Type B pancreatic cell (in vitro differentiated cells): ENCODE measurements around the gene SIMC1. TPM values are rescaled to one million over a fixed set of nuclear protein-coding genes. Genes with fewer than 3 reads are reported as not detected.

ENCODE experiments used
- DNase-seq: peaks from one replicate; pipeline ENCODE4 v3.0.0; 2021; ENCODE audit warnings: mixed read lengths; ENCODE audit not compliant: unreplicated experiment; ENCODE audit errors: extremely low spot score
- H3K27ac Mint-ChIP-seq: 2 replicates; pipeline ENCODE4 v1.8.0; 2021; ENCODE audit warnings: mild to moderate bottlenecking, mixed read lengths
- H3K27me3 Mint-ChIP-seq: 2 replicates; pipeline ENCODE4 v1.8.0; 2021; ENCODE audit warnings: mixed read lengths
- H3K36me3 Mint-ChIP-seq: 2 replicates; pipeline ENCODE4 v1.8.0; 2021; ENCODE audit warnings: mixed read lengths
- H3K4me1 Mint-ChIP-seq: one replicate; pipeline ENCODE4 v1.8.0; 2021; ENCODE audit warnings: mixed read lengths; ENCODE audit not compliant: unreplicated experiment
- H3K4me3 Mint-ChIP-seq: 2 replicates; pipeline ENCODE4 v1.8.0; 2021; ENCODE audit warnings: mild to moderate bottlenecking, mixed read lengths
- H3K9me3 Mint-ChIP-seq: 2 replicates; pipeline ENCODE4 v1.8.0; 2021; ENCODE audit warnings: mixed read lengths
- total RNA-seq: library from RNA; stranded (reverse); gene quantifications from 2 replicates; pipeline ENCODE4 v1.2.1, GENCODE V29; 2021; ENCODE audit warnings: low replicate concordance
- TF ChIP-seq, protein P1 (sequence below): fragments of 200-600 bp; sonication (generic); conservative IDR thresholded peaks from 2 replicates; pipeline ENCODE4 v1.5.0; 2021; ENCODE audit warnings: antibody characterized with exemption, mild to moderate bottlenecking

Gene SIMC1
- total RNA-seq, 1 donor from 2014 or later = 34.0 TPM

DNA sequence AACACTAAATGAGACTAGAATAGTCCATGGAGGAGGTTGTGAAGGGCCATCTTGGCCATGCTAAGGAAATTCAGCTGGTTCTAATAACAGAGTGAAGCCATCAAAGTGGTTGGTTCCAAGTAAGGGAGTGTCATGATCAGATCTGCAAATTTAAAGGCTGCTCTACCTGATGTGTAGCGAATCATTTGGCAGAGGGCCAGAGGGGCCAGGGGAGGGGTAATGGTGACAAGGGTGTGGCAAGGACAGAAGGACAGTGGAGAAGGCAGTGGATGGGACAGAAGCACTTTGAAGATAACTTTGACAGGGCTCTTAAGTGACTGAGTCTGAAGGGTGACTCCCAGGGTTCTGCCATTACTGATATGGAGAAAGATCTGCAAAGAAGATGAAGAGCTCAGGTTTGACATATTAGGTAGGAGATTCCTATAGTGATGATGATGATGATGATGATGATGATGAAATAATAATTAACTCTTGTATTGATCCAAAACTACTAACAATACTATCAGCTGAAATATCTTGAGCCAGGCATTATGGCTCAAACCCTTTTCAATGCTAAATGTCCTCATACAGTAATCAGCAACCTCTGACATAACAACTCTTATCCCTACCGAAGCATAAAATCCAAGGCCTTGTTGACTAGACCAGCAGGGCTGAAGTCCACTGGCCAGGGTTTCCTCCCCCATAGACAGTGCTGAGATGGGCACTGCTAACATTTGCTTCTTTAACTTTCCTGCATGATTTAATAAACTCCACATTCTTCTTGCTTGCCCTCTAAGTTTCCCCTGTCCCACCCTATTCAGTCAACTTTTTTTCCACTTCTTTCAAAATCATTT, 103.3 kb downstream of the SIMC1 start:
- no peaks in the 10 kb centered on the region for H3K9me3 Mint-ChIP-seq
- DNase-seq = no peak
- H3K4me3 Mint-ChIP-seq = no peak overlapping the region
- H3K27ac Mint-ChIP-seq = no peak overlapping the region
- no peaks in the 10 kb centered on the region for H3K27me3 Mint-ChIP-seq
- TF ChIP-seq, protein P1, sequence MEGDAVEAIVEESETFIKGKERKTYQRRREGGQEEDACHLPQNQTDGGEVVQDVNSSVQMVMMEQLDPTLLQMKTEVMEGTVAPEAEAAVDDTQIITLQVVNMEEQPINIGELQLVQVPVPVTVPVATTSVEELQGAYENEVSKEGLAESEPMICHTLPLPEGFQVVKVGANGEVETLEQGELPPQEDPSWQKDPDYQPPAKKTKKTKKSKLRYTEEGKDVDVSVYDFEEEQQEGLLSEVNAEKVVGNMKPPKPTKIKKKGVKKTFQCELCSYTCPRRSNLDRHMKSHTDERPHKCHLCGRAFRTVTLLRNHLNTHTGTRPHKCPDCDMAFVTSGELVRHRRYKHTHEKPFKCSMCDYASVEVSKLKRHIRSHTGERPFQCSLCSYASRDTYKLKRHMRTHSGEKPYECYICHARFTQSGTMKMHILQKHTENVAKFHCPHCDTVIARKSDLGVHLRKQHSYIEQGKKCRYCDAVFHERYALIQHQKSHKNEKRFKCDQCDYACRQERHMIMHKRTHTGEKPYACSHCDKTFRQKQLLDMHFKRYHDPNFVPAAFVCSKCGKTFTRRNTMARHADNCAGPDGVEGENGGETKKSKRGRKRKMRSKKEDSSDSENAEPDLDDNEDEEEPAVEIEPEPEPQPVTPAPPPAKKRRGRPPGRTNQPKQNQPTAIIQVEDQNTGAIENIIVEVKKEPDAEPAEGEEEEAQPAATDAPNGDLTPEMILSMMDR = no peak
- H3K4me1 Mint-ChIP-seq = no peaks in the 10 kb centered on the region
- H3K36me3 Mint-ChIP-seq = peaks cover 28% of the 10 kb centered on the region

DNA sequence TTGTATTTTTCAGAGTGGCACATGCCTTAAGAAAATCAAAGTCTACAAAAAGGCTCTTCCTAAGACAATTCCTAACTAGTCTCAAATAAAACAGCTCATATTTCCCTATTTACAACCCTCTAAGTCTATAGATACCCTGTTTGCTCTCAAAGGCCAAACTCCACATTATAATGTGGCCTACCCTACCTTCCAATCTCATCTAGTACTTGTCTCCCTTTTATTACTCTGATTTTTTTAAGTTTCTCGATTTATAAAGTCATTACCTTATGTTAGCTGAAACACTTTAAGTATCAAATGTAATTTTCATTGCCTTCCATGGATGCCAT, 103.9 kb downstream of the SIMC1 start:
- no peak overlapping the region for H3K27ac Mint-ChIP-seq
- no peaks in the 10 kb centered on the region for H3K4me1 Mint-ChIP-seq
- TF ChIP-seq, protein P1 = no peak
- no peaks in the 10 kb centered on the region for H3K27me3 Mint-ChIP-seq
- H3K4me3 Mint-ChIP-seq = no peak overlapping the region
- DNase-seq = no peak
- H3K36me3 Mint-ChIP-seq = peaks cover 30% of the 10 kb centered on the region
- no peaks in the 10 kb centered on the region for H3K9me3 Mint-ChIP-seq

DNA sequence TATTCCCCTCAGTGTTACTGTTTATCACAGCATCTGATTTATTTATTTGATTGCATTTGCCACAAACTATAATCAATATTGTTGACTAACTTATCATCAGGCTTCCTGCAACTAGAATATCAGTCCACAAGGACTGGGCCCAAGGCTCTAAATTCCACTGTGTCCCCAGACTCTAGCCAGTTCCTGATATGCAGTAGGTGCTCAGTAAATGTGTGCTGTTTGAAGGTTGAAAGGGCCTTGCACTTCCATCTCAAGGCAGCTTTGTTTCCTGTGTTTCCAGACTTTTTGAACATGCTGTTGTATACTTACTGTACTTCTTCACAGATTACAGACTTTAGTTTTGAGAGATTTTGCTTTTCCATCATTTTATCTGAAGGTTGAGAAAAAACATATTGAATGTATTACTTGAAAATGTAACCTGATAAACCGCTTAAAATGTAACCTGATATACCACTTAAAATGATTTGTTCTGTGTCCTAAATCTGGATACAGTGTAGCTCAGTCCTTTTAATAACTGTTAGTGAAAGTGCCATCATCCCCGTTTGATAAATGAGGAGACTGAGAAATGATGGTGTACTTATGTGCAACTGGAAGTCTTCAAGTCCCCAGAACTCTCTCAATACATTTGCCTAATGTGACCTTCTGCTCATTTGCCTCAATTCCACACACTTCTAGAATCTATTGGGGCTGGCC, 104.7 kb downstream of the SIMC1 start:
- Mint-ChIP-seq H3K27ac (no peak overlapping the region), H3K4me3 (no peak overlapping the region), H3K36me3 (peaks cover 31% of the 10 kb centered on the region), H3K4me1 (no peaks in the 10 kb centered on the region), H3K27me3 (no peaks in the 10 kb centered on the region), H3K9me3 (no peaks in the 10 kb centered on the region)
- TF ChIP-seq, protein P1 = no peak
- DNase-seq = no peak

DNA sequence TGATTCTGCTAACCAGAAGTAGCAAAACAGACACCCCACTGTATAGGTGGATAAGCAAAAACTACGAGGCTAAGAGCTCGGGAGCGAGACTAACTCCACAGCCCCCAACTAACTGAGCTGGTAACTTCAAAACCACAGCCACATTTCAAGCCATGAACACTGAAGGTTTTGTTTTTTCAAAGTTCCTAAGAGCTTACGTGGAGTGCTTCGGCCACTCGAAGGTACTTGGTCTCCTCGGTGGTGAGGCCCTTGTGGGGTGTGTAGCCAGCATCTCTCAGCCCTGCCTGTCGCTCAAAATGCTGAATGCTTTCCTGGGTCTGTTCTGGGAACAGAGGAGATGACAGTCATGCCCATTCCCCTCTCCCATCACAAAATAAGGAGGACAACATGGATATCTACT, 112.2 kb downstream of the SIMC1 start:
- Mint-ChIP-seq H3K9me3 (no peaks in the 10 kb centered on the region), H3K27ac (no peak overlapping the region), H3K36me3 (peaks cover 56% of the 10 kb centered on the region), H3K27me3 (no peaks in the 10 kb centered on the region), H3K4me1 (peaks cover 7% of the 10 kb centered on the region), H3K4me3 (no peak overlapping the region)
- TF ChIP-seq, protein P1 = no peak
- no peak for DNase-seq

DNA sequence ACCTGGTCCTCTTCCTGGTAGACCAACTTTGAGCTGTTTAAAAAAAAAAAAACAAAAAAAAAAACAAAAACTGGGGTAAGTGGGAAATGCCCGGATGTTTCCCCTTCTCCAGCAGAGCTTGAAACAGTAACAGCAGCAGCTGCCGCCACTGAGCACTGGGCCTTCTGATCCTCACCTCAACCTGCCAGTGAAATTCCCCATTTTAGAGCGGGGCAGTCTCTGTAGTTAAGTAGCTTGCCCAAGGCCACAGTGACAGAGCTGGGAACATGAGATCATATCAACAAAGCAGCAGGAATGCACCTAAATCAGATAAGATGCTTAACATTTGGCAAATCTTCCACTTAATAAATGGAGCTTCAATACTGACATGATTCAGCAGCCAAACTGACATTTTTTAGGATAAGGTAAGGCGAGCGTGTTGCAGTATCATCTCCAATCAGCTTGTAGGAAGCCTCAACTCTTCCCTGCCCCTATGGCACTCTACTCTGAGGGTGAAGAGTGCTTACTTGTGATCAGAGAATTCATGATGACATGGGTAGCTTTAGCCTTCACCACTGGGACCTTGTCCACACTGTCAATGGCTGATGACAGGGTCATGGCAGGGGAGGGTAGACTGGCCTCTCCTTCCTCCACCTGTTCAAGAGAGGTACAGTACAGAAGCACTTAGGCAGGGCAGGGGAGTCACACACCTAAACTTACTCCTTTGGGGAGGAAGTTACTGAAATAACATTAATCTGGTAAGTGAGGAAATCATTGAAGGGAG, 114.1 kb downstream of the SIMC1 start:
- Mint-ChIP-seq H3K4me1 (peaks cover 7% of the 10 kb centered on the region), H3K9me3 (no peaks in the 10 kb centered on the region), H3K4me3 (no peak overlapping the region), H3K36me3 (peaks cover 48% of the 10 kb centered on the region), H3K27ac (no peak overlapping the region), H3K27me3 (no peaks in the 10 kb centered on the region)
- DNase-seq = no peak
- TF ChIP-seq, protein P1 = no peak
